AG04449 (cell line): Measurements from ENCODE around the gene RIC8A.

Source experiments
- CTCF ChIA-PET: fragments of 350-600 bp; formaldehyde crosslinking; extraction: SDS; loops from one replicate; lab custom pipeline; 2021; ENCODE audit warnings: antibody characterized with exemption; lab: Yijun Ruan, JAX
- POLR2A ChIA-PET: fragments of 400-600, 350-600 bp; formaldehyde crosslinking; extraction: SDS; loops from one replicate; lab custom pipeline; 2020; ENCODE audit warnings: antibody characterized with exemption, inconsistent platforms; lab: Yijun Ruan, JAX
- DNase-seq: peaks from one replicate; pipeline ENCODE4 v3.0.0-alpha.2; 2010; ENCODE audit warnings: low read depth, low spot score
- H3K4me3 ChIP-seq: 2 replicates; pipeline ENCODE4 v1.5.1; 2011; ENCODE audit warnings: low read depth, mild to moderate bottlenecking, control low read depth, low read length
- CTCF ChIP-seq: IDR thresholded peaks from one replicate; pipeline ENCODE4 v1.5.1; 2011; ENCODE audit warnings: mild to moderate bottlenecking, moderate library complexity, low read length, control low read depth, inconsistent platforms; ENCODE audit not compliant: insufficient read depth; ENCODE audit errors: missing control alignments

The RIC8A gene

GRCh38 chr11:197741-198235 lies 9.7 kb upstream of the RIC8A start:
- TF ChIP-seq CTCF = no peak
- POLR2A ChIA-PET = interaction anchor here (1.4 kb wide), 1 partner anchor 9 kb away, joined by 8 read pairs; the partner anchor contains the start of genes BET1L and RIC8A
- DNase-seq = no peak
- H3K4me3 ChIP-seq = no peak overlapping the region
- CTCF ChIA-PET = interaction anchor here (1.0 to 1.2 kb wide), 3 partner anchors 165 to 320 kb away, joined by 3 to 5 read pairs (median 4); no protein-coding TSS in a partner anchor

GRCh38 chr11:198236-198806 lies 9.2 kb upstream of the RIC8A start:
- TF ChIP-seq CTCF = no peak
- ChIA-PET CTCF (interaction anchor here (1.2 kb wide), 2 partner anchors 250 to 320 kb away, joined by 3 to 4 read pairs; no protein-coding TSS in a partner anchor), POLR2A (no interaction called here)
- DNase-seq = no peak
- H3K4me3 ChIP-seq = no peak overlapping the region

GRCh38 chr11:199004-199581 lies 8.4 kb upstream of the RIC8A start:
- TF ChIP-seq CTCF = no peak
- ChIA-PET POLR2A (no interaction called here), CTCF (interaction anchor here (1.3 to 1.7 kb wide), 2 partner anchors 17 to 249 kb away, joined by 3 to 5 read pairs; no protein-coding TSS in a partner anchor)
- H3K4me3 ChIP-seq = no peak overlapping the region
- no peak for DNase-seq

GRCh38 chr11:199782-200181 lies 7.7 kb upstream of the RIC8A start:
- POLR2A ChIA-PET = no interaction called here
- no peak for DNase-seq
- CTCF ChIA-PET = interaction anchor here (0.8 to 1.7 kb wide), 4 partner anchors 9 to 249 kb away, joined by 3 to 5 read pairs (median 3); no protein-coding TSS in a partner anchor
- no peak for TF ChIP-seq CTCF
- H3K4me3 ChIP-seq = no peak overlapping the region

- POLR2A ChIA-PET = no interaction called here
- no peak for TF ChIP-seq CTCF
- no peak for DNase-seq
- CTCF ChIA-PET = interaction anchor here (0.8 to 1.7 kb wide), 5 partner anchors 9 to 248 kb away, joined by 3 to 5 read pairs (median 3); no protein-coding TSS in a partner anchor
- H3K4me3 ChIP-seq = no peak overlapping the region
These were observed 7.1 kb upstream of the RIC8A start for GRCh38 chr11:200224-201003.
